GM10847 (cell line): ENCODE measurements around the gene NDUFS4.

ENCODE experiments used
- POLR2A ChIP-seq: IDR thresholded peaks from 2 replicates; pipeline ENCODE4 v1.6.1; 2011; ENCODE audit not compliant: insufficient read length; ENCODE audit errors: extremely low read depth

NDUFS4 gene

GRCh38 chr5:53713978-53714666, 153.7 kb downstream of the NDUFS4 start:
- no peak for TF ChIP-seq POLR2A

- TF ChIP-seq POLR2A, result no peak
These were observed 154.2 kb downstream of the NDUFS4 start for GRCh38 chr5:53714667-53715010.

- no peak for TF ChIP-seq POLR2A
These were observed 165.7 kb downstream of the NDUFS4 start for GRCh38 chr5:53726121-53726520.

GRCh38 chr5:53730943-53731342, 170.5 kb downstream of the NDUFS4 start:
- no peak for TF ChIP-seq POLR2A
